Peyer's patch (tissue), 4 donors: ENCODE data around the gene VPS13C.
A peak's percentile ranks its signal among the peaks of the same experiment; 100 is the strongest.

ENCODE experiments used
- POLR2A ChIP-seq, 2 donors: fragments of 450-650 bp; IDR thresholded peaks; one replicate each; pipeline ENCODE4 v1.5.1; 2017; ENCODE audit warnings: antibody characterized with exemption in 2 of 2, mild to moderate bottlenecking in 2 of 2, moderate library complexity in 2 of 2
- TF ChIP-seq, protein P1 (sequence below), 6 experiments: fragments of 450-650 bp in 4 of 6; fragments of 200-600 bp in 2 of 6; sonication (generic) in 1 of 6; IDR thresholded peaks; one replicate each; pipeline ENCODE4 v1.5.1; 2017 to 2019; ENCODE audit warnings: antibody characterized with exemption in 6 of 6, mild to moderate bottlenecking in 3 of 6, moderate library complexity in 1 of 6

DNA sequence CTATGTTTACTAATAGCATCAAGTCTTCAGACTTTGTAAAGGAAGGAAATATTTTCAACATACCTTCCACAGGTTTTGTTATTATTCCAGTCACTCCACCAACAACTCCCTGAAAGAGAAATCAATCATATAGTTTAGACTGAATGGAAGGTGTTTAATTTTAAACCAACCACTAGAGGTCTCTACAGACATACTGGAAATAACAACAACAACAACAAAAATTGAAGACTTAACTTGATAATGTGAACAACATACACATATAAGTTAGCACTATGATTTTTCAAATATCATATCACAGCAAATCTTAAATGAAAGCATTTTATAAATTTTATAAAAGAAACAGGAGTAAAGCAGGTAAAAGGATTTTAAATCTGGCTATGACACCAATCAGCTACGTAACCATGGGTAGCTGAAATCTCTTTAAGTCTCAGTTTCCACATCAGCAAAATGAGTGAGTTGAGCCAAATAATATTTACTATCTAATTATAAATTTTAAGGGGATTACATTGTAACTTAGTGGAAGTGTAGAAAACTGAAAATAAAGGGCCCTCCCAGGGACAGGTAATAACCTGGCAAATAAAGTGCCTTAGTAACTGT lies 188.2 kb downstream of the VPS13C start:
- TF ChIP-seq, protein P1, sequence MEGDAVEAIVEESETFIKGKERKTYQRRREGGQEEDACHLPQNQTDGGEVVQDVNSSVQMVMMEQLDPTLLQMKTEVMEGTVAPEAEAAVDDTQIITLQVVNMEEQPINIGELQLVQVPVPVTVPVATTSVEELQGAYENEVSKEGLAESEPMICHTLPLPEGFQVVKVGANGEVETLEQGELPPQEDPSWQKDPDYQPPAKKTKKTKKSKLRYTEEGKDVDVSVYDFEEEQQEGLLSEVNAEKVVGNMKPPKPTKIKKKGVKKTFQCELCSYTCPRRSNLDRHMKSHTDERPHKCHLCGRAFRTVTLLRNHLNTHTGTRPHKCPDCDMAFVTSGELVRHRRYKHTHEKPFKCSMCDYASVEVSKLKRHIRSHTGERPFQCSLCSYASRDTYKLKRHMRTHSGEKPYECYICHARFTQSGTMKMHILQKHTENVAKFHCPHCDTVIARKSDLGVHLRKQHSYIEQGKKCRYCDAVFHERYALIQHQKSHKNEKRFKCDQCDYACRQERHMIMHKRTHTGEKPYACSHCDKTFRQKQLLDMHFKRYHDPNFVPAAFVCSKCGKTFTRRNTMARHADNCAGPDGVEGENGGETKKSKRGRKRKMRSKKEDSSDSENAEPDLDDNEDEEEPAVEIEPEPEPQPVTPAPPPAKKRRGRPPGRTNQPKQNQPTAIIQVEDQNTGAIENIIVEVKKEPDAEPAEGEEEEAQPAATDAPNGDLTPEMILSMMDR (IDR thresholded peaks at IDR 0.05), result peak in 5 of 6 experiments; percentile 7 to 64 (median 56)
- no peak for TF ChIP-seq POLR2A (IDR thresholded peaks at IDR 0.05)
